ENCODE data around the gene MICAL1.
A peak's percentile ranks its signal among the peaks of the same experiment; 100 is the strongest.

MICAL1 gene

DNA sequence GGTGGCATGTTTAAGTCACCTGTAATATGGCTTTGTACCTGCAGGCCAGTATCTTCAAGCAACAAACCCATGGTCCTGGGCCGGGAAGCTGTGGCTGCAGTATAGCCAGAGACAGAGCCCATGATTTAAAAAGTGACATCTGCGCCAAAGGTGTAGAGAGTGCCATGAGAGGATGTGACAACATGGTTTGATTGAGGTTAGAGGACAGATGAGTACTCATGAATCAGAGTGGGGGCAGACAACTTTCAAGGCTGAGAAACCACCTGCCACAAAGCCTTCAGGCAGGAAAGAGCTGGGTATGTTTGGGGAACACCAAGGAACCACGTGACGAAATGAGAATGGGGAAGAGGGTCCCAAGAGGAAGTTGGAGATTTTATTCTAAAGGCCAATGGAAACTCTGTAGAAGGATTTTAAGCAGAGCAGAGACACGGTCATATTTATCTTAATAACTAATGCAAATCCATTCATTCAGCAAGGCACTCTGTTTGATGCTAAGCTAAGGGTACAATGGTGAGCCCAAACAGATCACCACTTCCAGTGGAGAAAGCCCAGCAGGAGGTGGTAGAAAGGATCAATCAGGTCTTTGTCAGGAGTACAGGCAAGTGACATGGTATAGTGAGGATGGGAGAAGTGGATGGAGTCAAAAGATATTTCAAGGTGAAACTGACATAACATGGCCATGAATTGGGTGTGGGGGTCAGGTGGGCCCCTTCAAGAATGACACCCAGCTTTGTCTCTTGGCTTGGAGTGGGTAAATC, 3.4 kb upstream of the MICAL1 start:
- TF ChIP-seq MYC (IDR thresholded peaks at IDR 0.05; ENCODE audit: low read depth, low read length) = no peak; the same call in 1 of the 2 replicates
- TF ChIP-seq, protein P1, sequence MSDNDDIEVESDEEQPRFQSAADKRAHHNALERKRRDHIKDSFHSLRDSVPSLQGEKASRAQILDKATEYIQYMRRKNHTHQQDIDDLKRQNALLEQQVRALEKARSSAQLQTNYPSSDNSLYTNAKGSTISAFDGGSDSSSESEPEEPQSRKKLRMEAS (IDR thresholded peaks at IDR 0.05; ENCODE audit: low read depth, low read length) = peak; percentile 78
- H3K4me3 ChIP-seq (ENCODE audit: low read depth, low read length) = no peak overlapping the region
- DNase-seq (ENCODE audit: low read depth) = peak; percentile 65

DNA sequence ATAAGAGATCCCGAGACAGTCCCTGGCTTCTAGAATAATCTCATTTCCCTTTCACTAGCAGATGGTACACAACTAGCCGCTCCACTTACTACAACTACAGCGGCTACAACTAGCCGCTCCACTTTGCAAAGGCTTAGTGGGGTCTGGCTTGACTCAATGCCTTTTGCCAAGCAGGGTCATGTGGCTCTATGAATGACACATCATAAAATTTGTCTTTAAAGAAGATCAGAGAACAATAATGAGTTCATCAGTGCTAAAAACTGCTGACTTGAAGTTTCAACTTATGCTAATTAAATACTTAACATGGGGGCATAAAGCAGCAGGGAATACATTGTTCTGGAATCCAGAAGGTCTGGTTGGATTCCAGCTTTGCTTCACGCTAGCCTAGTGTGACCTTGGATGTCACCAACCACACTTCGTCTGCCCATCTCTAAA, 2.0 kb upstream of the MICAL1 start:
- TF ChIP-seq MYC (IDR thresholded peaks at IDR 0.05; ENCODE audit: low read depth, low read length) (no peak), POLR2A (IDR thresholded peaks at IDR 0.05; ENCODE audit: extremely low read depth, insufficient read length) (no peak)
- TF ChIP-seq, protein P2, sequence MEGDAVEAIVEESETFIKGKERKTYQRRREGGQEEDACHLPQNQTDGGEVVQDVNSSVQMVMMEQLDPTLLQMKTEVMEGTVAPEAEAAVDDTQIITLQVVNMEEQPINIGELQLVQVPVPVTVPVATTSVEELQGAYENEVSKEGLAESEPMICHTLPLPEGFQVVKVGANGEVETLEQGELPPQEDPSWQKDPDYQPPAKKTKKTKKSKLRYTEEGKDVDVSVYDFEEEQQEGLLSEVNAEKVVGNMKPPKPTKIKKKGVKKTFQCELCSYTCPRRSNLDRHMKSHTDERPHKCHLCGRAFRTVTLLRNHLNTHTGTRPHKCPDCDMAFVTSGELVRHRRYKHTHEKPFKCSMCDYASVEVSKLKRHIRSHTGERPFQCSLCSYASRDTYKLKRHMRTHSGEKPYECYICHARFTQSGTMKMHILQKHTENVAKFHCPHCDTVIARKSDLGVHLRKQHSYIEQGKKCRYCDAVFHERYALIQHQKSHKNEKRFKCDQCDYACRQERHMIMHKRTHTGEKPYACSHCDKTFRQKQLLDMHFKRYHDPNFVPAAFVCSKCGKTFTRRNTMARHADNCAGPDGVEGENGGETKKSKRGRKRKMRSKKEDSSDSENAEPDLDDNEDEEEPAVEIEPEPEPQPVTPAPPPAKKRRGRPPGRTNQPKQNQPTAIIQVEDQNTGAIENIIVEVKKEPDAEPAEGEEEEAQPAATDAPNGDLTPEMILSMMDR (IDR thresholded peaks at IDR 0.05; ENCODE audit: low read depth, low read length) = no peak
- TF ChIP-seq, protein P1 (IDR thresholded peaks at IDR 0.05; ENCODE audit: low read depth, low read length) = no peak
- no peak for DNase-seq (ENCODE audit: low read depth)
- no peak overlapping the region for H3K4me3 ChIP-seq (ENCODE audit: low read depth, low read length)

DNA sequence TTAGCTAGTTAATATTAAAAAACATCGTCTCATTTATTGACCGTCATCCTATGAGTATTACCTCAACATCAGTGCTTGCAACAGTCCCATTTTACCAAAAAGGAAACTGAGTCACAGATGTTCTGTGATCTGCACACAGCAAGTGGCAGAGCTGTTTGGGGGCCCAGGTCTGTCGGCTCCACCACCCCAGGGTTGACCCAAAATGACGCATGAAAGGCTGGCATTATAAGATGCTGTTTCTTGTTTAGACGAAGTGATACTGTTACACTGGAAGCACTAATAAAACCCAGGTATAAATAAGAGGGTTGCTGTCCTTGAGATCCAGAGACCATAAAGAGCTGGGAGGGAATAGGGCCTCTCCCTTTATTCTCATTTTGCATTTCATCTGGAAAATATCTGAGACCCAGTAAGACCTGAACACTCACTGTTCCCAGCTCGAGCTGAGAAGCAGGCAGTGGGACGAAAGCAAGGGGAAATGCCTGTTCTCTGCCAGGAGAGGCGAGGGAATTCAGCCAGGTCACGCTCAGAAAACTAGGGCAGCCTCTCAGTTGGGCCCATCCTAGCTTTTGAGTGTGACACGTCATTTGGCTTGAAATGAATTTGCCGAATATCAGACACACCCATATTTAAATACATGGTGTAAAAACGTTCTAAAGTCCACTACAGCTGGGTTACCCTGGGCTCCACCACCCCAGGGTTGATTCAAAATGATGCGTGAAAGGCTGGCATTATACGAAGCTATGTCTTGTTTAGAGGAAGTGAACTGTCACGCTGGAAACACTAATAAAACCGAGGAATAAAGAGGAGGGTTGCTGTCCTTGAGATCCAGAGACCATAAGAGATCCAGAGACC, 1.4 kb upstream of the MICAL1 start:
- DNase-seq (ENCODE audit: low read depth) = no peak
- H3K4me3 ChIP-seq (ENCODE audit: low read depth, low read length) = no peak overlapping the region
- TF ChIP-seq, protein P1 (IDR thresholded peaks at IDR 0.05; ENCODE audit: low read depth, low read length) = no peak
- TF ChIP-seq POLR2A (IDR thresholded peaks at IDR 0.05; ENCODE audit: extremely low read depth, insufficient read length) (no peak), MYC (IDR thresholded peaks at IDR 0.05; ENCODE audit: low read depth, low read length) (no peak)
- TF ChIP-seq, protein P2 (IDR thresholded peaks at IDR 0.05; ENCODE audit: low read depth, low read length) = no peak

DNA sequence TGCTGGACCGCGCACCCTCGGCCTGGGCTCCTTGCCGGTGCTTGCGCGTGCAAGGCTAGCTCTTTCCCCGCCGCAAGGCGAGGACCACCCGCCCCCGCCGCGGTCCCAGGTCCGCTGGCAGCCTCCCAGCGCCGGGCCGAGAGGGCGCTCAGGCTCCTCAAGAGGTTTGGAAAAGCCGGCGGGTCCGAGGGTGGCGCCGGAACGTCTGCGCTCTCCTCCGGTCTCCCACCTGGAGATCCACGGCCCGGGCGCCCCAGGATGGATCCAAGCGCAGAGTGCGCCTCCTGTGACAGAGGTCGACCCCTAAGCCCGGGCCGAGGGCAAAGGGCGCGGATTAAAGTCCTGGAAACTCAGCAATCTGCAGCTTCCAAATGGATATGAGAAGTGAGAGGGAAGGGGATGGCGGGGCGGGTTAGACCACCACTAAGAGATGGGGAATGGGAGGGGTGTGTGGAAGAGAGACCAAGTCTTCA, 575 bp upstream of the MICAL1 start:
- TF ChIP-seq MYC (IDR thresholded peaks at IDR 0.05; ENCODE audit: low read depth, low read length) = no peak
- TF ChIP-seq, protein P1 (IDR thresholded peaks at IDR 0.05; ENCODE audit: low read depth, low read length) = no peak
- TF ChIP-seq, protein P2 (IDR thresholded peaks at IDR 0.05; ENCODE audit: low read depth, low read length) = no peak
- TF ChIP-seq POLR2A (IDR thresholded peaks at IDR 0.05; ENCODE audit: extremely low read depth, insufficient read length) = no peak
- peak overlapping the region; percentile 40 for H3K4me3 ChIP-seq (ENCODE audit: low read depth, low read length)
- DNase-seq (ENCODE audit: low read depth) = no peak

DNA sequence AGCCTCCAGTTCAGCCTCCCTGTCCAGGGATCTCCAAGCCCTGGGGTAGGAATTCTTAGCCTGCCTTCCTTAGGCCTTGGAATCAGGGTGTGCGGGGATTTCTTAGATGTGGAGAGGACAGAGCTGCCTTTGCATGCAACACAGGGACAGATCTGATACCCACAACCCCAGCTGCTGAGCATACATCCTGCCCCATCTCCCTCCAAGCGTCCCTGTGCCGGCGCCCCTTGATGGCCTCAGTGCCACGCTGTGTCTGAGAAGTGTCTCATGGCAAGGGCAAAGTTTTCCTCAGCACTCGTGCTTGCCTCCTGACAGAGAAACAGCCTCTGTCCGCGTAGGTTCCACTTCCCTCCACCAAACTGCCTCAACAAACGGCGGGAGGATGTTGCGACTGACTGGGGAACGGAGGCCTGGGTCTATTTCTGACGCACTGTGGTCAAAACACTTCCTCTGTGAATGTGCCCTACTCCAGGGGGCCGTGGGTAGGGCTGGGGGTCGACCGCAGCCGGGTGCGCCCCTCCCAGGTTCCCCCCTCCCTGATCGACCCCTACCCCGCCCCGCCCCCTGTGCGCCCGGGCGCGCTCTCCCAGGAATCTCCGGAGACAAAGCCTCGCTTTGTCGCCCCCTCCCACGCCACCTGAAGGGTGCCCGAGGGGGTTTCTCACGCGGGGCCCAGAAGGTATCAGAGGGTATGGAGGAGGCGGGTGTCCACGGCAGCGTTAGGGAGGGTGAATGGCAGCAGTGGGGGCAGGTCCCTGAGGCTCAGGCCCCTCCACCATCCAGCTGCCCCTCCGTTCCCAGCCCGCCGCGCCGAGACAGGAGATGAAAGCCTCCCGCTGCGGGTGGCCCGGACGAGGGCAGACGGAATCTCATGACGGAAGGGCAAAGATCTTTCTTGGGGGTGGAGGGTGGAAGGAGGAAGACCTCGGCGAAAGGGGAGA, 806 bp downstream of the MICAL1 start:
- peak overlapping the region; percentile 73 for H3K4me3 ChIP-seq (ENCODE audit: low read depth, low read length)
- TF ChIP-seq MYC (IDR thresholded peaks at IDR 0.05; ENCODE audit: low read depth, low read length) (no peak), POLR2A (IDR thresholded peaks at IDR 0.05; ENCODE audit: extremely low read depth, insufficient read length) (peak; percentile 46)
- TF ChIP-seq, protein P2 (IDR thresholded peaks at IDR 0.05; ENCODE audit: low read depth, low read length) = no peak
- TF ChIP-seq, protein P1 (IDR thresholded peaks at IDR 0.05; ENCODE audit: low read depth, low read length) = peak; percentile 65; the same call in 1 of the 2 replicates
- peak; percentile 93 for DNase-seq (ENCODE audit: low read depth)
